GM23338 (cell line): Measurements from ENCODE around the gene PLXNC1. TPM values are rescaled to one million over a fixed set of nuclear protein-coding genes. Genes with fewer than 3 reads are reported as not detected.

Experiments used
- ATAC-seq: fragments of 200-7000 bp; cut with Tn5 transposase; 3 replicates; pipeline ENCODE4 v1.9.1; 2020
- DNase-seq: peaks from one replicate; pipeline ENCODE4 v3.0.0-alpha.2; 2015; ENCODE audit warnings: low spot score
- H2AFZ ChIP-seq: fragments of 200-600 bp; sonication (generic); 2 replicates; pipeline ENCODE4 v1.8.0; 2016; ENCODE audit warnings: antibody characterized with exemption, mild to moderate bottlenecking, moderate library complexity
- H3F3A ChIP-seq: fragments of 200-600 bp; sonication (generic); replicated peaks from 2 replicates; pipeline ENCODE4 v1.8.0; 2017; ENCODE audit warnings: antibody characterized with exemption, mixed run types, low read depth
- H3K27ac ChIP-seq: fragments of 200-600 bp; sonication (generic); 2 replicates; pipeline ENCODE4 v1.6.1; 2016; ENCODE audit warnings: low read depth
- H3K27me3 ChIP-seq: fragments of 200-600 bp; sonication (generic); 2 replicates; pipeline ENCODE4 v1.8.0; 2016; ENCODE audit warnings: mild to moderate bottlenecking, mixed run types, moderate library complexity; ENCODE audit not compliant: insufficient read depth
- H3K36me3 ChIP-seq: fragments of 200-600 bp; sonication (generic); 2 replicates; pipeline ENCODE4 v1.8.0; 2016; ENCODE audit warnings: mild to moderate bottlenecking; ENCODE audit not compliant: insufficient read depth
- H3K4me1 ChIP-seq: fragments of 200-600 bp; sonication (generic); 2 replicates; pipeline ENCODE4 v1.8.0; 2016; ENCODE audit warnings: mild to moderate bottlenecking, moderate library complexity; ENCODE audit not compliant: insufficient read depth
- H3K4me2 ChIP-seq: fragments of 200-600 bp; sonication (generic); 2 replicates; pipeline ENCODE4 v1.7.1; 2017; ENCODE audit warnings: mixed run types
- H3K4me3 ChIP-seq: fragments of 200-600 bp; sonication (generic); 2 replicates; pipeline ENCODE4 v1.6.1; 2016; ENCODE audit warnings: mixed run types
- H3K79me2 ChIP-seq: fragments of 200-600 bp; sonication (generic); replicated peaks from 2 replicates; pipeline ENCODE4 v1.8.0; 2017; ENCODE audit warnings: mild to moderate bottlenecking; ENCODE audit not compliant: insufficient read depth
- H3K9me2 ChIP-seq: fragments of 200-600 bp; sonication (generic); 2 replicates; pipeline ENCODE4 v1.8.0; 2017; ENCODE audit not compliant: insufficient read depth
- H4K20me1 ChIP-seq: fragments of 200-600 bp; sonication (generic); replicated peaks from 2 replicates; pipeline ENCODE4 v1.8.0; 2017; ENCODE audit warnings: mild to moderate bottlenecking; ENCODE audit not compliant: insufficient read depth
- H3K27ac Mint-ChIP-seq: 2 replicates; pipeline ENCODE4 v1.8.0; 2020; ENCODE audit warnings: inconsistent platforms, mild to moderate bottlenecking, moderate library complexity, mixed read lengths
- H3K27me3 Mint-ChIP-seq: 3 replicates; pipeline ENCODE4 v1.8.0; 2022; ENCODE audit warnings: low read depth, mild to moderate bottlenecking, moderate library complexity, mixed read lengths, inconsistent platforms; ENCODE audit not compliant: insufficient read depth, poor library complexity
- H3K36me3 Mint-ChIP-seq: 3 replicates; pipeline ENCODE4 v1.8.0; 2021; ENCODE audit warnings: low read depth, mild to moderate bottlenecking, inconsistent platforms, moderate library complexity, mixed read lengths
- H3K4me1 Mint-ChIP-seq: 3 replicates; pipeline ENCODE4 v1.8.0; 2020; ENCODE audit warnings: mild to moderate bottlenecking, inconsistent platforms, mixed read lengths
- H3K4me3 Mint-ChIP-seq: 3 replicates; pipeline ENCODE4 v1.8.0; 2021; ENCODE audit warnings: moderate library complexity, mild to moderate bottlenecking, inconsistent platforms, mixed read lengths
- H3K9me3 Mint-ChIP-seq: 3 replicates; pipeline ENCODE4 v1.8.0; 2020; ENCODE audit warnings: moderate library complexity, mild to moderate bottlenecking, inconsistent platforms, mixed read lengths
- CREB1 ChIP-seq: fragments of 250-450 bp; sonication (Bioruptor Pico); IDR thresholded peaks from 2 replicates; pipeline ENCODE4 v1.5.0; 2020; ENCODE audit warnings: low read depth, mild to moderate bottlenecking, moderate library complexity
- ETS1 ChIP-seq: IDR thresholded peaks from 2 replicates; pipeline ENCODE4 v1.6.1; 2016; ENCODE audit warnings: antibody characterized with exemption
- EZH2 ChIP-seq: fragments of 200-600 bp; sonication (generic); IDR thresholded peaks from one replicate; pipeline ENCODE4 v1.8.0; 2017; ENCODE audit warnings: antibody characterized with exemption, mild to moderate bottlenecking, low read depth; ENCODE audit not compliant: unreplicated experiment
- EZH2phosphoT487 ChIP-seq: fragments of 200-600 bp; sonication (generic); IDR thresholded peaks from one replicate; pipeline ENCODE4 v1.8.1; 2018; ENCODE audit warnings: antibody characterized with exemption; ENCODE audit not compliant: unreplicated experiment
- JUNB ChIP-seq: IDR thresholded peaks from one replicate; pipeline ENCODE4 v1.6.1; 2016; ENCODE audit warnings: antibody characterized with exemption; ENCODE audit not compliant: unreplicated experiment
- NANOG ChIP-seq: IDR thresholded peaks from 2 replicates; pipeline ENCODE4 v1.6.1; 2016; ENCODE audit warnings: antibody characterized with exemption, borderline replicate concordance
- POLR2AphosphoS5 ChIP-seq: IDR thresholded peaks from 2 replicates; pipeline ENCODE4 v1.6.1; 2016; ENCODE audit warnings: antibody characterized with exemption, low read depth
- STAT1 ChIP-seq: IDR thresholded peaks from one replicate; pipeline ENCODE4 v1.6.1; 2016; ENCODE audit warnings: antibody characterized with exemption; ENCODE audit not compliant: unreplicated experiment
- ZNF114 ChIP-seq: fragments of 250-450 bp; sonication (Bioruptor Pico); IDR thresholded peaks from 2 replicates; pipeline ENCODE4 v1.5.0; 2020; ENCODE audit warnings: mild to moderate bottlenecking, moderate library complexity
- ZNF331 ChIP-seq: fragments of 250-450 bp; sonication (Bioruptor Pico); IDR thresholded peaks from 2 replicates; pipeline ENCODE4 v1.5.0; 2020; ENCODE audit warnings: low read depth, mild to moderate bottlenecking, moderate library complexity
- ZNF462 ChIP-seq: fragments of 250-450 bp; sonication (Bioruptor Pico); IDR thresholded peaks from 2 replicates; pipeline ENCODE4 v1.5.0; 2020; ENCODE audit warnings: mild to moderate bottlenecking, moderate library complexity
- polyA plus RNA-seq: library from polyadenylated mRNA; unstranded; fragments of >200 nt; fragmentation: Nextera tagmentation; extraction: Ambion mirVana; gene quantifications from 2 replicates; pipeline ENCODE4 v1.2.1, GENCODE V29; 2016
- total RNA-seq: library from RNA; depleted of rRNA; stranded (reverse); fragments of >200 nt; shearing (Covaris generic); gene quantifications from 2 replicates; pipeline ENCODE4 v1.2.3, GENCODE V29; 2014
- TF ChIP-seq, protein P1 (sequence below): IDR thresholded peaks from one replicate; pipeline ENCODE4 v1.6.1; 2018; ENCODE audit warnings: antibody characterized with exemption; ENCODE audit not compliant: unreplicated experiment
- TF ChIP-seq, protein P2 (sequence below), 2 experiments: fragments of 200-600 bp in 1 of 2; sonication (generic) in 1 of 2; conservative IDR thresholded peaks; 2 replicates each; pipeline versions ENCODE4 v1.5.1 to v1.6.1; 2016 to 2017; ENCODE audit warnings: antibody characterized with exemption in 2 of 2, low read depth in 2 of 2, mild to moderate bottlenecking in 2 of 2, moderate library complexity in 1 of 2

Gene PLXNC1
- total and polyA plus RNA-seq, 2 experiments from 2014 or later = 1.9 to 6.5 TPM

GRCh38 chr12:94308612-94309011, 160.2 kb downstream of the PLXNC1 start:
- H3K27ac ChIP-seq = no peak overlapping the region
- no peaks in the 10 kb centered on the region for H3K27me3 Mint-ChIP-seq
- H3K4me3 Mint-ChIP-seq = no peak overlapping the region
- 0 out of 2 replicates have a peak, but pooled peaks cover 3% of the 10 kb centered on the region for H3K36me3 ChIP-seq
- DNase-seq (no peak), ATAC-seq (no peak)
- H4K20me1 ChIP-seq = no peaks in the 10 kb centered on the region
- H3K4me1 ChIP-seq = peaks cover 27% of the 10 kb centered on the region
- no peaks in the 10 kb centered on the region for H3K9me3 Mint-ChIP-seq
- H3K4me3 ChIP-seq = no peak overlapping the region
- no peak overlapping the region for H2AFZ ChIP-seq
- peaks cover 16% of the 10 kb centered on the region; the same call in 2 of the 3 replicates for H3K36me3 Mint-ChIP-seq
- H3K27ac Mint-ChIP-seq = no peak overlapping the region
- H3K9me2 ChIP-seq = no peaks in the 10 kb centered on the region
- TF ChIP-seq POLR2AphosphoS5 = no peak
- TF ChIP-seq, protein P1, sequence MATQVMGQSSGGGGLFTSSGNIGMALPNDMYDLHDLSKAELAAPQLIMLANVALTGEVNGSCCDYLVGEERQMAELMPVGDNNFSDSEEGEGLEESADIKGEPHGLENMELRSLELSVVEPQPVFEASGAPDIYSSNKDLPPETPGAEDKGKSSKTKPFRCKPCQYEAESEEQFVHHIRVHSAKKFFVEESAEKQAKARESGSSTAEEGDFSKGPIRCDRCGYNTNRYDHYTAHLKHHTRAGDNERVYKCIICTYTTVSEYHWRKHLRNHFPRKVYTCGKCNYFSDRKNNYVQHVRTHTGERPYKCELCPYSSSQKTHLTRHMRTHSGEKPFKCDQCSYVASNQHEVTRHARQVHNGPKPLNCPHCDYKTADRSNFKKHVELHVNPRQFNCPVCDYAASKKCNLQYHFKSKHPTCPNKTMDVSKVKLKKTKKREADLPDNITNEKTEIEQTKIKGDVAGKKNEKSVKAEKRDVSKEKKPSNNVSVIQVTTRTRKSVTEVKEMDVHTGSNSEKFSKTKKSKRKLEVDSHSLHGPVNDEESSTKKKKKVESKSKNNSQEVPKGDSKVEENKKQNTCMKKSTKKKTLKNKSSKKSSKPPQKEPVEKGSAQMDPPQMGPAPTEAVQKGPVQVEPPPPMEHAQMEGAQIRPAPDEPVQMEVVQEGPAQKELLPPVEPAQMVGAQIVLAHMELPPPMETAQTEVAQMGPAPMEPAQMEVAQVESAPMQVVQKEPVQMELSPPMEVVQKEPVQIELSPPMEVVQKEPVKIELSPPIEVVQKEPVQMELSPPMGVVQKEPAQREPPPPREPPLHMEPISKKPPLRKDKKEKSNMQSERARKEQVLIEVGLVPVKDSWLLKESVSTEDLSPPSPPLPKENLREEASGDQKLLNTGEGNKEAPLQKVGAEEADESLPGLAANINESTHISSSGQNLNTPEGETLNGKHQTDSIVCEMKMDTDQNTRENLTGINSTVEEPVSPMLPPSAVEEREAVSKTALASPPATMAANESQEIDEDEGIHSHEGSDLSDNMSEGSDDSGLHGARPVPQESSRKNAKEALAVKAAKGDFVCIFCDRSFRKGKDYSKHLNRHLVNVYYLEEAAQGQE = no peak
- no peak for TF ChIP-seq JUNB
- TF ChIP-seq NANOG = no peak
- no peak for TF ChIP-seq CREB1 (CRISPR knock-in tag)
- TF ChIP-seq ZNF331 (CRISPR knock-in tag) = no peak
- no peak for TF ChIP-seq ETS1
- TF ChIP-seq, protein P2, sequence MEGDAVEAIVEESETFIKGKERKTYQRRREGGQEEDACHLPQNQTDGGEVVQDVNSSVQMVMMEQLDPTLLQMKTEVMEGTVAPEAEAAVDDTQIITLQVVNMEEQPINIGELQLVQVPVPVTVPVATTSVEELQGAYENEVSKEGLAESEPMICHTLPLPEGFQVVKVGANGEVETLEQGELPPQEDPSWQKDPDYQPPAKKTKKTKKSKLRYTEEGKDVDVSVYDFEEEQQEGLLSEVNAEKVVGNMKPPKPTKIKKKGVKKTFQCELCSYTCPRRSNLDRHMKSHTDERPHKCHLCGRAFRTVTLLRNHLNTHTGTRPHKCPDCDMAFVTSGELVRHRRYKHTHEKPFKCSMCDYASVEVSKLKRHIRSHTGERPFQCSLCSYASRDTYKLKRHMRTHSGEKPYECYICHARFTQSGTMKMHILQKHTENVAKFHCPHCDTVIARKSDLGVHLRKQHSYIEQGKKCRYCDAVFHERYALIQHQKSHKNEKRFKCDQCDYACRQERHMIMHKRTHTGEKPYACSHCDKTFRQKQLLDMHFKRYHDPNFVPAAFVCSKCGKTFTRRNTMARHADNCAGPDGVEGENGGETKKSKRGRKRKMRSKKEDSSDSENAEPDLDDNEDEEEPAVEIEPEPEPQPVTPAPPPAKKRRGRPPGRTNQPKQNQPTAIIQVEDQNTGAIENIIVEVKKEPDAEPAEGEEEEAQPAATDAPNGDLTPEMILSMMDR (conservative IDR thresholded peaks at IDR 0.05; ENCODE audit: low read depth in 2 of 2) = no peak
- TF ChIP-seq ZNF114 (CRISPR knock-in tag) = no peak
- no peak for TF ChIP-seq EZH2
- no peak for TF ChIP-seq STAT1
- no peak for TF ChIP-seq EZH2phosphoT487
- TF ChIP-seq ZNF462 (CRISPR knock-in tag) = no peak
- H3K79me2 ChIP-seq = no peaks in the 10 kb centered on the region
- no peaks in the 10 kb centered on the region for H3K27me3 ChIP-seq
- no peak overlapping the region for H3K4me2 ChIP-seq
- peaks cover 4% of the 10 kb centered on the region; the same call in 1 of the 2 replicates for H3F3A ChIP-seq
- H3K4me1 Mint-ChIP-seq = peaks cover 30% of the 10 kb centered on the region
